Glutamatergic neuron (in vitro differentiated cells): ENCODE measurements around the gene RNASEH2B. TPM values are rescaled to one million over a fixed set of nuclear protein-coding genes. Genes with fewer than 3 reads are reported as not detected.

Experiments used
- DNase-seq: peaks from one replicate; pipeline ENCODE4 v3.0.0; 2022
- H3K27ac Mint-ChIP-seq: one replicate; pipeline ENCODE4 v1.8.0; 2020; ENCODE audit warnings: mild to moderate bottlenecking, mixed read lengths, inconsistent platforms; ENCODE audit not compliant: unreplicated experiment
- H3K27me3 Mint-ChIP-seq: one replicate; pipeline ENCODE4 v1.8.0; 2020; ENCODE audit warnings: mild to moderate bottlenecking, moderate library complexity, mixed read lengths, inconsistent platforms; ENCODE audit not compliant: unreplicated experiment
- H3K36me3 Mint-ChIP-seq: one replicate; pipeline ENCODE4 v1.8.0; 2020; ENCODE audit warnings: mild to moderate bottlenecking, mixed read lengths, inconsistent platforms; ENCODE audit not compliant: unreplicated experiment
- H3K4me1 Mint-ChIP-seq: one replicate; pipeline ENCODE4 v1.8.0; 2020; ENCODE audit warnings: mild to moderate bottlenecking, low read depth, mixed read lengths, inconsistent platforms; ENCODE audit not compliant: unreplicated experiment
- H3K4me3 Mint-ChIP-seq: one replicate; pipeline ENCODE4 v1.8.0; 2020; ENCODE audit warnings: mild to moderate bottlenecking, mixed read lengths, inconsistent platforms; ENCODE audit not compliant: unreplicated experiment
- H3K9me3 Mint-ChIP-seq: one replicate; pipeline ENCODE4 v1.8.0; 2020; ENCODE audit warnings: mild to moderate bottlenecking, moderate library complexity, mixed read lengths, inconsistent platforms; ENCODE audit not compliant: unreplicated experiment
- CTCF ChIP-seq: fragments of 200-600 bp; sonication (generic); IDR thresholded peaks from one replicate; pipeline ENCODE4 v1.5.0; 2021; ENCODE audit not compliant: partially characterized antibody, unreplicated experiment
- total RNA-seq: library from RNA; stranded (reverse); fragmentation: NEBNext Ultra II Directional; extraction: Animal tissue kit (Norgen Biotek cat#: 25700); gene quantifications from one replicate; pipeline ENCODE4 v1.2.1, GENCODE V29; 2021; ENCODE audit not compliant: unreplicated experiment

Gene RNASEH2B
- total RNA-seq, 1 donor from 2014 or later = 10.4 TPM

- peaks cover 4% of the 10 kb centered on the region for H3K4me1 Mint-ChIP-seq
- peak overlapping the region; percentile 69 for H3K4me3 Mint-ChIP-seq
- peak overlapping the region; percentile 64 for H3K27ac Mint-ChIP-seq
- no peaks in the 10 kb centered on the region for H3K9me3 Mint-ChIP-seq
- no peak for TF ChIP-seq CTCF
- H3K27me3 Mint-ChIP-seq = no peaks in the 10 kb centered on the region
- no peaks in the 10 kb centered on the region for H3K36me3 Mint-ChIP-seq
- peak; percentile 50 for DNase-seq
Observed at GRCh38 chr13:50910485-50910805, 854 bp downstream of the RNASEH2B start.

- no peak for DNase-seq
- peak overlapping the region; percentile 69 for H3K4me3 Mint-ChIP-seq
- H3K27me3 Mint-ChIP-seq = no peaks in the 10 kb centered on the region
Observed at GRCh38 chr13:50911081-50911631, 1.6 kb downstream of the RNASEH2B start.

GRCh38 chr13:50911937-50912795 lies 2.6 kb downstream of the RNASEH2B start:
- Mint-ChIP-seq H3K4me1 (peaks cover 4% of the 10 kb centered on the region), H3K36me3 (no peaks in the 10 kb centered on the region), H3K4me3 (no peak overlapping the region), H3K27ac (no peak overlapping the region), H3K27me3 (no peaks in the 10 kb centered on the region), H3K9me3 (no peaks in the 10 kb centered on the region)
- DNase-seq = peak; percentile 95
- peak; percentile 87 for TF ChIP-seq CTCF

More at GRCh38 chr13:50911081-50911631, 1.6 kb downstream of the RNASEH2B start:
- H3K9me3 Mint-ChIP-seq = no peaks in the 10 kb centered on the region
- no peak overlapping the region for H3K27ac Mint-ChIP-seq
- no peaks in the 10 kb centered on the region for H3K36me3 Mint-ChIP-seq
- no peak for TF ChIP-seq CTCF
- H3K4me1 Mint-ChIP-seq = peaks cover 4% of the 10 kb centered on the region

GRCh38 chr13:50912851-50913250 lies 3.3 kb downstream of the RNASEH2B start:
- no peak overlapping the region for H3K4me3 Mint-ChIP-seq
- H3K27ac Mint-ChIP-seq = no peak overlapping the region
- no peaks in the 10 kb centered on the region for H3K36me3 Mint-ChIP-seq
- no peaks in the 10 kb centered on the region for H3K9me3 Mint-ChIP-seq
- H3K4me1 Mint-ChIP-seq = peaks cover 4% of the 10 kb centered on the region
- no peak for TF ChIP-seq CTCF
- no peaks in the 10 kb centered on the region for H3K27me3 Mint-ChIP-seq
- no peak for DNase-seq

- no peak for DNase-seq
- Mint-ChIP-seq H3K36me3 (no peaks in the 10 kb centered on the region), H3K4me3 (no peak overlapping the region), H3K4me1 (peaks cover 4% of the 10 kb centered on the region), H3K27me3 (no peaks in the 10 kb centered on the region), H3K27ac (no peak overlapping the region), H3K9me3 (no peaks in the 10 kb centered on the region)
- no peak for TF ChIP-seq CTCF
Observed at GRCh38 chr13:50914176-50914700, 4.6 kb downstream of the RNASEH2B start.
